RPMI8226 (cell line): ENCODE results near the gene PARD3.

ENCODE experiments used
- DNase-seq: peaks from one replicate; pipeline ENCODE4 v3.0.0-alpha.2; 2015

Gene PARD3

GRCh38 chr10:34235164-34235832 lies 579.8 kb downstream of the PARD3 start:
- no peak for DNase-seq

- no peak for DNase-seq
These were observed 582.6 kb downstream of the PARD3 start for GRCh38 chr10:34232481-34232880.

- DNase-seq = no peak
These were observed 583.5 kb downstream of the PARD3 start for GRCh38 chr10:34231441-34232180.

- DNase-seq = no peak
These were observed 585.2 kb downstream of the PARD3 start for GRCh38 chr10:34229917-34230316.

- DNase-seq = no peak
These were observed 587.0 kb downstream of the PARD3 start for GRCh38 chr10:34228066-34228465.

GRCh38 chr10:34224639-34225038 lies 590.5 kb downstream of the PARD3 start:
- no peak for DNase-seq

- DNase-seq = no peak
These were observed 591.4 kb downstream of the PARD3 start for GRCh38 chr10:34223658-34224057.

GRCh38 chr10:34222359-34222758 lies 592.7 kb downstream of the PARD3 start:
- no peak for DNase-seq

- DNase-seq = no peak
These were observed 595.1 kb downstream of the PARD3 start for GRCh38 chr10:34219753-34220548.

GRCh38 chr10:34217524-34217923 lies 597.6 kb downstream of the PARD3 start:
- no peak for DNase-seq

- DNase-seq = no peak
These were observed 598.6 kb downstream of the PARD3 start for GRCh38 chr10:34216348-34216945.

- no peak for DNase-seq
These were observed 601.3 kb downstream of the PARD3 start for GRCh38 chr10:34213805-34214197.

- DNase-seq = no peak
These were observed 601.8 kb downstream of the PARD3 start for GRCh38 chr10:34213193-34213804.

GRCh38 chr10:34207343-34207742 lies 607.8 kb downstream of the PARD3 start:
- DNase-seq = no peak

- DNase-seq = no peak
These were observed 608.2 kb downstream of the PARD3 start for GRCh38 chr10:34206935-34207268.

- no peak for DNase-seq
These were observed 608.8 kb downstream of the PARD3 start for GRCh38 chr10:34206078-34206934.

GRCh38 chr10:34205452-34205851 lies 609.6 kb downstream of the PARD3 start:
- no peak for DNase-seq

GRCh38 chr10:34203966-34204630 lies 611.0 kb downstream of the PARD3 start:
- no peak for DNase-seq

GRCh38 chr10:34200355-34200901 lies 614.7 kb downstream of the PARD3 start:
- DNase-seq = no peak

- no peak for DNase-seq
These were observed 616.1 kb downstream of the PARD3 start for GRCh38 chr10:34198953-34199352.

- no peak for DNase-seq
These were observed 619.0 kb downstream of the PARD3 start for GRCh38 chr10:34196058-34196433.
